ENCODE results near the gene DCXR.

The DCXR gene

GRCh38 chr17:82016875-82017459, 20.5 kb downstream of the DCXR start:
- Mint-ChIP-seq H3K27me3 (ENCODE audit: low read depth, poor library complexity) (no peaks in the 10 kb centered on the region), H3K9me3 (no peaks in the 10 kb centered on the region), H3K36me3 (ENCODE audit: low read depth) (no peaks in the 10 kb centered on the region), H3K4me1 (peaks cover 38% of the 10 kb centered on the region), H3K4me3 (no peak overlapping the region), H3K27ac (no peak overlapping the region)
- no peak for TF ChIP-seq CTCF (IDR thresholded peaks at IDR 0.05)
- no peak for DNase-seq

GRCh38 chr17:82016061-82016874, 21.2 kb downstream of the DCXR start:
- no peaks in the 10 kb centered on the region for H3K36me3 Mint-ChIP-seq (ENCODE audit: low read depth)
- no peak overlapping the region for H3K27ac Mint-ChIP-seq
- DNase-seq = no peak
- H3K4me1 Mint-ChIP-seq = peaks cover 31% of the 10 kb centered on the region
- H3K27me3 Mint-ChIP-seq (ENCODE audit: low read depth, poor library complexity) = no peaks in the 10 kb centered on the region
- no peaks in the 10 kb centered on the region for H3K9me3 Mint-ChIP-seq
- H3K4me3 Mint-ChIP-seq = no peak overlapping the region
- TF ChIP-seq CTCF (IDR thresholded peaks at IDR 0.05) = no peak

- no peak for DNase-seq
- Mint-ChIP-seq H3K27ac (no peak overlapping the region), H3K9me3 (no peaks in the 10 kb centered on the region), H3K36me3 (ENCODE audit: low read depth) (no peaks in the 10 kb centered on the region), H3K4me1 (peaks cover 27% of the 10 kb centered on the region), H3K27me3 (ENCODE audit: low read depth, poor library complexity) (no peaks in the 10 kb centered on the region), H3K4me3 (no peak overlapping the region)
- TF ChIP-seq CTCF (IDR thresholded peaks at IDR 0.05) = no peak
Observed at GRCh38 chr17:82015311-82015971, 22.1 kb downstream of the DCXR start.

GRCh38 chr17:82014971-82015310, 22.6 kb downstream of the DCXR start:
- Mint-ChIP-seq H3K4me1 (peaks cover 26% of the 10 kb centered on the region), H3K36me3 (ENCODE audit: low read depth) (no peaks in the 10 kb centered on the region), H3K4me3 (no peak overlapping the region), H3K27ac (no peak overlapping the region), H3K27me3 (ENCODE audit: low read depth, poor library complexity) (no peaks in the 10 kb centered on the region), H3K9me3 (no peaks in the 10 kb centered on the region)
- no peak for DNase-seq
- no peak for TF ChIP-seq CTCF (IDR thresholded peaks at IDR 0.05)

GRCh38 chr17:82014432-82014831, 23.1 kb downstream of the DCXR start:
- Mint-ChIP-seq H3K27ac (no peak overlapping the region), H3K4me1 (peaks cover 26% of the 10 kb centered on the region), H3K36me3 (ENCODE audit: low read depth) (no peaks in the 10 kb centered on the region), H3K27me3 (ENCODE audit: low read depth, poor library complexity) (no peaks in the 10 kb centered on the region), H3K4me3 (no peak overlapping the region), H3K9me3 (no peaks in the 10 kb centered on the region)
- DNase-seq = no peak
- TF ChIP-seq CTCF (IDR thresholded peaks at IDR 0.05) = no peak

All from nephron progenitor cell (in vitro differentiated cells).